G401.6 (cell line): Measurements from ENCODE around the gene APP.

Experiments used
- FAIRE-seq: peaks from 2 replicates; lab custom pipeline; 2012; peaks lifted over from hg19 to GRCh38; lab: Jason Lieb, UNC

The APP gene

DNA sequence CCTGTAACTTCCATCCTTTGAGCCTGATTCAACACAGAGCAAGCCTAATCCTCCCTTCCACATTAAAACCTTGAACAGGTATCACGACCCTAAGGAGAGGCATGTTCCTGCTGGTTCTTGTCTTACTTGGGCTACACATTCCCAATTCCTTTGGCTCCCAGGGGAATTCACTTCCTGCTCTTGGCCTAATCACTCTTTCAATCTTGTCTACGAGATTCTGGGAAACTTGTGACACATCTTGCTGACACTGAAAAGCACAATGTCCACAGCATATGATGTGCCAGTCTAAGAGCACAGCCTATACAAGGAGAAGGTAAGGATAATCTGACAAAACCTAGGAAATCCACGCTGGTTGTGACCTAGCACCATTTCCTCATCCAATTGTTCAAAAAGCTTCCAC, 271.9 kb downstream of the APP start:
- FAIRE-seq = no peak

DNA sequence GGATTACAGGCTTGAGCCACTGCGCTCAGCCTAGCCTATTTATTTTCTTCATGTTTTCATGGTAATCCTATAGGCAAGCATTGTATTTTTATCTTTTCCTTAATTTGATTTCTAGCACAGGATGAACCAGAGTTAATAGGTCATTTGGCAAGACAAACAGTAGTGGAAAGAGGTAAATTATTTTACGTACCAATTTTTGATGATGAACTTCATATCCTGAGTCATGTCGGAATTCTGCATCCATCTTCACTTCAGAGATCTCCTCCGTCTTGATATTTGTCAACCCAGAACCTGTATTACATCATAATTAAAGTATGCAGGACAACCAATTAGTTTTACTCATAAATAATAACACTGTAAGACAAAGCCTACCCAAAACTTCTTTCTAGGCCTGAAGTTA, 273.2 kb downstream of the APP start:
- no peak for FAIRE-seq

DNA sequence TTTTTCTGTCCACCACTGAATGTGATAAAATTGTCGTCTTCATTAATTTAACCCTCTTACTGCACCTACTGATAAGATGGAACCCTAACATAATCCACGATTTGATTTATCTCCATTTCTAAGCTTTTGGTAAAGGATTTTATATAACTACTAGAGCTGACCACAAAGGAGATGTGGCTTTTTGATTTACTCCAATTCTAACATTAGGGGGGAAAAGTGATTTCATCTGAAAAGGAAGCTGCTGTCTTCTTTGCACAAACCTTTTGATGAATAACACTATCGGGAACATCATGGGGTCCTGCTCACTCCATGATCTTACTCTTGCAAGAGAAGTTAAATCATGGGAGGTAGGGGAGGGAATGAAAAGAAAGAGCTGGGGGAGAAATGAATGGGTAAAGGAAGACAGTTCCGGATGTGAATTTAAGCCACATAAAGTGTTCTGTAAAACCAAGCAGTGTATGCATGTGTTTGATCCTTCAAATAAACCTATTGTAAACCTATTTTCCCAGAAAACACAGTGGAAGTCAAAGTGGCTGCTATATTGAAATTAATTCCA, 274.0 kb downstream of the APP start:
- FAIRE-seq = no peak

DNA sequence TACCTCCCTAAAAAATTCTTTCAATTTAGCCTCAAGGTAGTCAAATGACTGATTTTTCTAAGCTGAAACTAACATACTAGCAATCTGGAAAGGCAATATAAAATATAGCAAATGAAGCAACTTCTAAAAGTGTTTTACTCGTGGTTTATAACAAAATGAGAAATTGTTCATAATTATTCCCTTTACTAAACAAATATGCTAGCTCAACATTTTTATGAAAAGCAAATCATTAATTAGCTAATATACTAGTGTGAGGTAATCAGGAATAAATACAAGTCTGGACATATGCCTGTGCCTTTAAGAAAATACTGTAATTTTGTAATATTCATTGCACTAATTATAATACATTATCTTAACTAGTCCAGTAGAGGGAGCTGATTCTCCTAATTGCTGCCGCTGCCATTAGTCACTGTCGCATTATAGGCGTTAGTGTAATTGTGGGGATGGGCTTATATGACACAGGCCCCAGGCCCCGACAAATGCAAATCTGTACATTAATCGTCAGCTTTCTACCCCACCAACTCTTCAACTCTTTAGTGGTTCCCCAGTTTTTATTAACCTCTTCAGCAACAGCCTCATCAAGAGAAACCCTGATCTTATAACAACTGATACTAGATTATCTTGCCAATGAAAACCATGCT, 274.9 kb downstream of the APP start:
- peak; percentile 25 for FAIRE-seq

DNA sequence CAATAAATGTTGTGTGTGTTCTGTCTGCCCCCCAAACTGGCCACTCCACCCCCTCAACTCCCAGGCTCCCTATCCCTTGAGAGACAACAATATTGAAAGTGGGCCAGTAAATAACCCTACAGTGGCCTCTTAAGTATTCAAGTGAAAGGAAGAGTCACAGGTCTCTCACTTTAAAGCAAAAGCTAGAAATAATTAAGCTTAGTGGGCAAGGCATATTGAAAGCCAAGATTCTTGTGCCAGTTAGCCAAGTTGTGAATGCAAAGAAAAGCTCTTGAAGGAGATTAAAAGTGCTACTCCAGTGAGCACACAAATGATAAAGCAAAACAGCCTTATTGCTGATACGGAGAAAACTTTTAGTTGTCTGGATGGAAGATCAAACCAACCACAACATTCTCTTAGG, 277.4 kb downstream of the APP start:
- FAIRE-seq = no peak

DNA sequence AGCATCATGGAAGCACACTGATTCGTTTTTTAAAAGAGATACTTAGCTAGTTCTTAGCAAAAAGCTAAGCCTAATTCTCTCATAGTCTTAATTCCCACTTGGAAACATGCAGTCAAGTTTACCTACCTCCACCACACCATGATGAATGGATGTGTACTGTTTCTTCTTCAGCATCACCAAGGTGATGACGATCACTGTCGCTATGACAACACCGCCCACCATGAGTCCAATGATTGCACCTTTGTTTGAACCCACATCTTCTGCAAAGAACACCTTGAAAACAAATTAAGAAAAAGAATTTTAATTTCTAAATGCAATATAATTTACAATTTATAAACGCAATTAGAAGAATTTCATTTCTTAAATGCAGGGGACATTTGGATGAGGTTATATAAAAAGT, 279.0 kb downstream of the APP start:
- no peak for FAIRE-seq

DNA sequence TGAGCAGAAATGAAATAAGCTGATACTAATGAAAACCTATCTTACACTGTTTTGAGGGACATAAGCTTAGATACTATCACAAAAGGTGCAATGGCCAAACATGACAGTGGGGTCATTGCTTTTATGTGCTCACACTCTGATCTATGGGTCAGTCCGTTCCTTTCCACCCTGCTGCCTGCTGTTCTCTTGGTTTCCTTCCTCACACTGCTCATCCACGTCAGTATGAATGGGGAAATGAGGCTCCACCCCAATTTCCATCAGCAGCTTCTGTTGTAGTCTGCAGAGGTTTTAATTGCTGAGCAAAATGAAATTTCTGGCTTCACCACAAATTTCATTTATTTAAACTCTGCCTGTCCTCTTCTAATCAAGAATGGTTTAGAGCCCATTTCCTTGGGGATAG, 280.6 kb downstream of the APP start:
- FAIRE-seq = no peak

DNA sequence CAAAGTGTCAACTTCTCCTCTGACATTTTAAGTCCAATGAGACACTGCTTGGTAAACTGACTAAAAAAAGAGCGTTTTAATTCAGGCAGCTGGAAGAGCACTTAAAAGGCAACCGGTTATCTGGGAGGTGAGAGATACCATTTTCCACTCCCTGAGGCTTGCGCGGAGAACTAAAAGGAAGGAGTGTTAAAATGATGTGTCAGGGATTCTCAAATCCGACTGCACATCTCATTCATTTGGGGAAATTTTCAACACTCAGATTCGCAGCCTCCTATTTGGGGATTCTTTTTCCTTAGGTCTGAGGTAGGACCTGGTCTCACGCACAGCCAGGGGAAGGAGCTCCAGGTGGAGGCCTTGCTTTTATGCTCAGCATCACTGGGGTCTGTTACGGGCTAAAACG, 281.9 kb downstream of the APP start:
- no peak for FAIRE-seq

DNA sequence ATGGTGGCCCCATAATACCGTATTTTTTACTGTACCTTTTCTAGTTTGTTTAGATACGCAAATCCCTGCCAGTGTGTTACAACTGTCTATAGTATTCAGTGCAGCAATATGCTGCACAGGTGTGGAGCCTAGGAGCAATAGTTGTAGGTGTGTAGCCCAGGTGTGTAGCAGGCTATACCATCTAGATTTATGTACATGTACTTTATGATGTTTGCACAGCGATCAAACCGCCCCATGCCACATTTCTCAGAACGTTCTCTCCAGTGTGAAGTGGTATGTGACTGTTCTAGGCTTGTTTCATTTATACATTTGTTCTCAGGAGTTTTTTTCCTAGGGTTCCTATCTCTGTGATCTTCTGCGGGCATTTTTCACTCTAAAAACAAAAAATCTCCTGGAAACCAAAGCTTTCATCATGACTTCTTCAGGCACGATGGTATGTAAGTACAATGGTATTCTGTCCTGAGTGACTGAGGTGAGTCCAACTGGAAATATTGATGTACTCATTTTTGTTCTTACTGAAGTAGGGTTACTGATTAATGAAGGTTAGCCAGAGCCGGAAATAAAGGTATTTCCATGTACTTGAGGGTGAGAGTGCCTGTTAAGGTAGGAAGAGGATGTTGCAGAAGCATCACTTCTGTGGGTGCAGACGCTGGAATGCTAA, 282.8 kb downstream of the APP start:
- FAIRE-seq = no peak

DNA sequence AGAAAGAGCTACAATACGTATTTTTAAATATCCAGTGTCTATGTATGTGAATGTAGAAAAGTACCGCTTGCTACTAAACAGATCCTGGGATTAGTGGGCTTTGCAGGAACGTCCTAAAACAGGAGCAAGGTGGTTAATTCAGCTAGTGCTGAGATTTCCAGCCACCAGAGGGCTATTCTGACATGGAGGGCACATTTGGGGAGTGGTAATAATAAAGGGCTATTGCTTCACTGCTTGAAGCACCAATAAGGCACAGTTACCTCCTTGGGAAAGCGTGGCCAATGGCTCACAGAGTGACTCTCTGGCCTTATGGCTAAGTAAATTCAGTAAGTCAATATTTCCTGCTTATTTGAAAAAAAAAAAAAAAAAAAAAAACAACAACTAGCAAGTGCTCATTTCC, 283.4 kb downstream of the APP start:
- FAIRE-seq = no peak

DNA sequence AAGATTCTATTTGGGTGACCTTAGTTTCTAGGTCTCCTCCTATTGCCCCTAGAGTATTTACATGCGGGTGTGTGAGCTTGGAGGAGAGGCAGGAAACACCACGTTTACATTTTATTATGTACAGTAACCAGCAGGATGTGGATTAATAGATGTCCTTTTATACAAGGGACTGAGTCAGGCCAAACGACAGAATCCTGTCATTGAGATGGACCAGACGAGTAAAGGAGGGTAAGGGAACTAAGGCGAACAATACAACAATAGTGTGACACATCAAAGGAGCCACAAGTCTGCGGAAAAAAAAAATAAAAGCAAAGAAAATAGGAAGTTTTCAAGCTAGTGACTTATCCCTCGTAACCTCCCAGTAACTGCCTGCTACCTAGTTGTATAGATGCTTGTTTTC, 284.7 kb downstream of the APP start:
- no peak for FAIRE-seq

DNA sequence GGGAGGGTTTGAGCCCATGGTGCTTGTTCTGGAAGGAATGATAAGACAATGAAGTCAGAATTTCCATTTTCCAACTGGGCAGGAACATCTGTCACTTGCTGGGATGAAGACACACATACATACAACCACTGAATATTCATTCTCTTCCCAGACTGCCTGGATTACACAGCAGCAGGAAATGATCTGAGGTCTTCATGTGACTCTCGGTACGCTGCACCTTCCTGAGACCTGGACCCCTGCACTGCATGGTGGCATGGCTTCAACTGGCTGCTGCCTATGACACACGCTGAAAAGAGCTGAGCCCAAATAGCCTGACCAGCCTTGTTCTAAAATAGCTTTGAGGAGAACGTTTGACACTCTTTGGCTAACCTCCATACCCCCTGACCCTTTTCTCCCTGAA, 285.2 kb downstream of the APP start:
- FAIRE-seq = no peak

DNA sequence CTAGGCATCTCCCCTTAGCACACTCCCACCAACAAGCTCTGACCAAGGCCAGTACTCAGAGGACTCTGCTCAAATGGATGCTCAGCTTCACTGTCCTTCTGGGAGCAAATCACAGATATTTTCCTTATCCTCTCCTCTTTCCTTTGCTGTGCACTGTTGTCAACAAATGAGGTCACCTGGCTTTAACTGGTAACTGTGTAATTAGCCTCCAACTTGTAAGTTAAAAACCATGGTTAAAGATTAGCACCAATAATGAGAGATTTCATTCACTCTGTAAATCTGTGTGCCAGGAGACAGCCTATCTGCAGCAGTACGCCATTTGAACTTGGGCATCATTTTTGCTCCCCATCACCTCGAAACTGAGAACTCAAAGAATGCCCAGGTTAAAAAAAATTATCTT, 286.3 kb downstream of the APP start:
- no peak for FAIRE-seq

DNA sequence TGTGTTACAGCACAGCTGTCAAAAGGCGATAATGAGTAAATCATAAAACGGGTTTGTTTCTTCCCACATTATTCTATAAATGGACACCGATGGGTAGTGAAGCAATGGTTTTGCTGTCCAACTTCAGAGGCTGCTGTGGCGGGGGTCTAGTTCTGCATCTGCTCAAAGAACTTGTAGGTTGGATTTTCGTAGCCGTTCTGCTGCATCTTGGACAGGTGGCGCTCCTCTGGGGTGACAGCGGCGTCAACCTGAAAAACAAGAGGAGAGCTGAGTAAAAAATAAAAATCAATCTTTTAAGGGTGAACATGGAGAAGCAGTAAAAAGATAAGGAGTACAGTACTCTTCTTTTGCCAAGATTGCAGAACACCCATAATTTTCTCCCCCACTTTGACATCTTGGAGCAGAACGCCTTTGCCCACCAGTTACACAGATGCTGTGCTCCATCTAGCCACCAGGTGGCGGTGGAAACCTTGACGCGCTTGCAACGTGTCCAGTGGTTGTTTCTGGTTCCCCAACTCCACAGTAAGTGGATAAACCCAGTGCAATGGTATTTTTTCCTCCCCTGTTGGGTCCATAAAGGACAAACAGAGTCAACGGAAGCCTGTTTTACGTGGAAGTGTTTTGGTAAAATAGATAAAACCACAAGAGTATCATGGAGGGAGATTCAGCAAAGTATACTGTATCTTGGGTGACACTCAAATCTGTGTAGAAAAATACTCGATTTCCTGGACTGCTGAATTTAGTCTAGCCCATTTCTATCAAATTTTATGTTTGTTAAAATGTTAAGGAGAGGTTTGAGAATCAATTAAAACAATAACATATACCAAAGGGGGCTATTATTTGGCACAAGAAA, 288.8 kb downstream of the APP start:
- no peak for FAIRE-seq

DNA sequence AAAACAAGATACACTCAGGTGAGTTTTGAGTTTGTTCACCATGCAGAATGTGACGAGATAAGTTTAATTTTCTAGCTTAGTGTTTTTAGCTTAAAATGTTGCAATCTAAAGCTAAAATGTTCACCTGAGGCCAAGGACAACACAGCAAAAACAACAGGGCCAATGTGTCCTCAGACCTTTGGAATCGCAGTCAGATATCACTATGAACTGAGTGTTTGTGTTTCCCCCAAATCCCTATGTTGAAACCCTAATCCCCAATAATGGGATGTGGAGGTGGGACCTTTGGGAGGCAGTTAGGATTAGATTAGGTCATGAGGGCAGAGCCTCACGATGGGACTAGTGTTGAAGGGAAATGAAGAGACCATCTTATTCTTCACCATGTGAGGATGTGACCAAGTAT, 291.4 kb downstream of the APP start:
- FAIRE-seq = no peak

DNA sequence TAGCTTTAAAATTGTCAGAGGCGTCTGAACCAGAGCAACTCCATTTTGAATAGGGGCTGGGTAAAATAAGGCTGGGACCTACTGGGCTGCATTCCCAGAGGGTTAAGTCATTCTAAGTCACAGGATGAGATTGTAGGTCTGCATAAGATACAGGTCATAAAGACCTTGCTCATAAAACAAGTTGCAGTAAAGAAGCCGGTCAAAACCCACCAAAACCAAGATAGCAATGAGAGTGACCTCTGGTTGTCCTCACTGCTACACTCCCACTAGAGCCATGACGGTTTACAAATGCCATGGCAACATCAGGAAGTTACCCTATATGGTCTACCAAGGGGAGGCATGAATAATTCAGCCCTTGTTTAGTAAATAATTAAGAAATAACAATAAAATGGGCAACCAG, 292.2 kb downstream of the APP start:
- FAIRE-seq = no peak

DNA sequence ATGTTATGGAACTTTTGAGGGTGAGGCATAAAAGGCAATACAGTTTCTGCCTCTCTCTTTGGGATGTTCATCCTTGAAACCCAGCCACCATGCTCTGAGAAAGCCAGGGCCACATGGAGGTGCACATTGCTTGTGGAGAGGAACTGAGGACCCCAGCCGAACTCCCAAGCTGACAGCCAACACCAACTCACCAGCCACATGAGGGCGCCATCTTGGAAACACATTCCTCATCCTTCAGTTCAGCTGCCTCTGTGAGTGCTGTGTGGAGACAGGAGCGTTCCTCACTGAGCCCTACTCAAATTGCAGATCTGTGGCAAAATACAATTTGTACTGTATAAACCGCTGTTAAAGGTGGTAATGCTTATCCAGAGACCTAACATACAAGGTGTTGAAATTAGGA, 298.3 kb downstream of the APP start:
- FAIRE-seq = no peak

DNA sequence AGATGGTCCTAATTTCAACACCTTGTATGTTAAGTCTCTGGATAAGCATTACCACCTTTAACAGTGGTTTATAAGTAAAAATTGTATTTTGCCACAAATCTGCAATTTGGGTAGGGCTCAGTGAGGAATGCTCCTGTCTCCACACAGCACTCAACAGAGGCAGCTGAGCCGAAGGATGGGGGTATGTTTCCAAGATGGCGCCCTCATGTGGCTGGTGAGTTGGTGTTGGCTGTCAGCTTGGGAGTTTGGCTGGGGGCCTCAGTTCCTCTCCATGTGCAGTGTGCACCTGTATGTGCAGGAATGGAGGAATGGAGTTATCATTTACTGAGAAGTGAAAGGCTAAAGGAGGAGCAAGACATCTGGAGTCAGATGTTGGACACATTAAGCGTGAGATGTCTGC, 299.0 kb downstream of the APP start:
- FAIRE-seq = no peak

DNA sequence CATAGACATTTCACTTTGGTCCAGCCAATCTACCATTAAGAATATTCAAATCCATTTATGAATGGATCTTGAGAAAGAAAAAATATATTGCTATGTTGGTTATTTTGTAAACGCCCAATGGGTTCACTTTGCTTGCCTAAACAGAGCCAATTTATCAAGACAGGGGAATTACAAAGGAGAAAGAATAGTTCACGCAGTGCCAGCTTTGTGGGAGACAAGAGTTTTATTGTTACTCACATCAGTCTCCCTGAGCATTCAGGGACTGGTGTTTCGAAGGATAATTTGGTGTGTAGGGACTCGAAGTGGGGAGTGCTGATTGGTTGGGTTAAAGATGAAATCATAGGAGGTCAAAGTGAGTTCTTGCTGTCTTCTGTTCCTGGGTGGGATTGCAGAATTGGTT, 300.5 kb downstream of the APP start:
- FAIRE-seq = no peak

DNA sequence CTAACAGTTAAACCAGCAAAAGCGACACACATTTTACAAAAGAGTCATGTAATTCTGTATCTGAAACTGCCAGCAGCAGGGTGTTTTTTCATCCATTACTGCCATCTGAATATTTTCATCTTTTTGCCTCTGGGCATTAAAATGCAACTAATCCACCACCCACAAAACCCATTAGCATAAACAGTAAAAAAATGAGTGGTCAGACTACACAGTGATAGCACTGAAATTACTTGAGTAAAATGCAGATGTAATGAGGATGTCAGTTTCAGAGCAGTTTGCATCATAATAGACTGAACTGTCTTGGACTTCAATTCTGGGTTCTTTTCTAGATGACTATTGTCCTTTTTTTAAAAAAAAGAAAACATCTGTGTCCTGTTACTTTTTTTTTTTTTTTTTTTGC, 303.5 kb downstream of the APP start:
- no peak for FAIRE-seq

DNA sequence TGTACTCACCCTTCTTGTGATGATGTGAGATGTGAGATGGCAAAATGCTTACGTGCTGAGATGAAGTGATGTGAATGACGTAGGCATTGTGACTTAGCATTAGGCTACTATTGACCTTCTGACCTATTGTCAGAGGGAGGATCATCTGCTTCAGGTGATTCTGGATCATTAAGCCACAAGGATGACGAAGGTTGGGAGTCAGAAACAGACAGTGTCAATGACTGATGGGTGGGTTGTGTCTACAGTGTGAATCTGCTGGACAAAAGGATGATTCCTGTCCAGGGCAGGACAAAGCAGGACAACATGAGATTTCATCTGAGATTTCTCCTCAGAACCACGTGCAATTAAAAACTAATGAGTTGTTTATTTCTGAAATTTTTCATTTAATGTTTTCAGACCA, 306.8 kb downstream of the APP start:
- FAIRE-seq = no peak

DNA sequence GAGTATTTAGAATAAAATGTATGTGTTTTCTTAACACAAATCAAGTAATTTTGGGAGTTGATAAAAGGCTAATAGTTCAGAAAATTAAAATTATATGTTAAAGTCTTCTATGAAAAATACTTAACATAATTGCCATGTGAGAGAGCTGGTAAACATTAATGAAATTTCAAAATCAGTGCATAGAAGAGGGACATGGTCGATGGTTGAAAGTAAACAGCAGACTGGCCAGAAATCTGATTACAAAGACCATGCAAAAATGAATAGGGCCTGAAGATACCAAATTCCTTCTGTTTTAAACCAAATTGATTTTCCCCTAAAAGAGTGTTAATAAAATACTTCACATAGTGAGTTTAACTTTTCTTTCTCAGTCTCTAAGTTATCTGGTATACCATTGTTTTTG, 307.5 kb downstream of the APP start:
- no peak for FAIRE-seq

DNA sequence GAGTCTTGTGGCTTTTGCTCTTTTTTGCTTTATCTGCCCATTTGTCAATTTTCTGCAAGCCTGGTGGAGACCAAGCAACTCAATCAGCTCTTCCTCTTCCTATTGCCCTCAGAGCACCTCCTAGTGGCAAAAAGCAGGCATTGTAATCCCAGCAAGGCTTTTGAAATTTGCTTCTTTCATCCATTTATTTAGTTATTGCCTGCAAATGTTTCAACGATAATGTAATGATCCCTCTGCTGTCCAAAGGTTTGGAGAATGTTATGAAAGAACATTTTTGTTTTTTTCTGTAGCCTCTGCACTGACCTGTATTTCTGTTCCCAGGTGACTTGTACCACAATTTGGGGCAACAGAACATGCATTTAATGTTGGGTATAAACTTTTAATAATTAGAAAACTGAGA, 308.0 kb downstream of the APP start:
- peak; percentile 8 for FAIRE-seq
